ENCODE data around the gene PAPPA.

- TF ChIP-seq CTCF (IDR thresholded peaks at IDR 0.05; ENCODE audit: poor library complexity, severe bottlenecking): no peak
- TF ChIP-seq EZH2 (IDR thresholded peaks at IDR 0.05; ENCODE audit: borderline replicate concordance, insufficient read depth, low read length, poor library complexity, severe bottlenecking): no peak
- no peak for TF ChIP-seq MXI1 (conservative IDR thresholded peaks at IDR 0.05; ENCODE audit: poor library complexity, severe bottlenecking)
- TF ChIP-seq POLR2AphosphoS5 (IDR thresholded peaks at IDR 0.05): no peak
- TF ChIP-seq EP300 (conservative IDR thresholded peaks at IDR 0.05; ENCODE audit: poor library complexity, severe bottlenecking): no peak
- no peak for TF ChIP-seq RAD21 (conservative IDR thresholded peaks at IDR 0.05)
- TF ChIP-seq, protein P1, sequence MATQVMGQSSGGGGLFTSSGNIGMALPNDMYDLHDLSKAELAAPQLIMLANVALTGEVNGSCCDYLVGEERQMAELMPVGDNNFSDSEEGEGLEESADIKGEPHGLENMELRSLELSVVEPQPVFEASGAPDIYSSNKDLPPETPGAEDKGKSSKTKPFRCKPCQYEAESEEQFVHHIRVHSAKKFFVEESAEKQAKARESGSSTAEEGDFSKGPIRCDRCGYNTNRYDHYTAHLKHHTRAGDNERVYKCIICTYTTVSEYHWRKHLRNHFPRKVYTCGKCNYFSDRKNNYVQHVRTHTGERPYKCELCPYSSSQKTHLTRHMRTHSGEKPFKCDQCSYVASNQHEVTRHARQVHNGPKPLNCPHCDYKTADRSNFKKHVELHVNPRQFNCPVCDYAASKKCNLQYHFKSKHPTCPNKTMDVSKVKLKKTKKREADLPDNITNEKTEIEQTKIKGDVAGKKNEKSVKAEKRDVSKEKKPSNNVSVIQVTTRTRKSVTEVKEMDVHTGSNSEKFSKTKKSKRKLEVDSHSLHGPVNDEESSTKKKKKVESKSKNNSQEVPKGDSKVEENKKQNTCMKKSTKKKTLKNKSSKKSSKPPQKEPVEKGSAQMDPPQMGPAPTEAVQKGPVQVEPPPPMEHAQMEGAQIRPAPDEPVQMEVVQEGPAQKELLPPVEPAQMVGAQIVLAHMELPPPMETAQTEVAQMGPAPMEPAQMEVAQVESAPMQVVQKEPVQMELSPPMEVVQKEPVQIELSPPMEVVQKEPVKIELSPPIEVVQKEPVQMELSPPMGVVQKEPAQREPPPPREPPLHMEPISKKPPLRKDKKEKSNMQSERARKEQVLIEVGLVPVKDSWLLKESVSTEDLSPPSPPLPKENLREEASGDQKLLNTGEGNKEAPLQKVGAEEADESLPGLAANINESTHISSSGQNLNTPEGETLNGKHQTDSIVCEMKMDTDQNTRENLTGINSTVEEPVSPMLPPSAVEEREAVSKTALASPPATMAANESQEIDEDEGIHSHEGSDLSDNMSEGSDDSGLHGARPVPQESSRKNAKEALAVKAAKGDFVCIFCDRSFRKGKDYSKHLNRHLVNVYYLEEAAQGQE (IDR thresholded peaks at IDR 0.05; ENCODE audit: borderline replicate concordance): no peak
Measured at GRCh38 chr9:116382053-116382452, 228.5 kb downstream of the PAPPA start.
